HepG2 (cell line): Measurements from ENCODE around the gene ABHD15. TPM values are rescaled to one million over a fixed set of nuclear protein-coding genes. Genes with fewer than 3 reads are reported as not detected.

Source experiments
- ARID4A ChIP-seq: sonication (generic); formaldehyde crosslinking; IDR thresholded peaks from 2 replicates; pipeline ENCODE4 v1.5.0; 2020; ENCODE audit warnings: mild to moderate bottlenecking, missing genetic modification reagents, borderline replicate concordance
- ATF6 ChIP-seq: sonication (generic); formaldehyde crosslinking; conservative IDR thresholded peaks from 2 replicates; pipeline ENCODE4 v1.4.0; 2020; ENCODE audit warnings: missing genetic modification reagents
- CENPX ChIP-seq: sonication (generic); formaldehyde crosslinking; IDR thresholded peaks from 2 replicates; pipeline ENCODE4 v1.9.0; 2021; ENCODE audit warnings: mild to moderate bottlenecking, missing genetic modification reagents, moderate library complexity
- CHD4 ChIP-seq: fragments of 200-600 bp; sonication (generic); IDR thresholded peaks from 2 replicates; pipeline ENCODE4 v1.7.0; 2017; ENCODE audit warnings: mild to moderate bottlenecking, low read length, borderline replicate concordance
- FLYWCH1 ChIP-seq: sonication (generic); formaldehyde crosslinking; IDR thresholded peaks from 2 replicates; pipeline ENCODE4 v1.8.1; 2023; ENCODE audit warnings: mild to moderate bottlenecking, missing genetic modification reagents
- NFIB ChIP-seq: sonication (generic); formaldehyde crosslinking; IDR thresholded peaks from 2 replicates; pipeline ENCODE4 v1.9.0; 2021; ENCODE audit warnings: missing genetic modification reagents, mild to moderate bottlenecking, borderline replicate concordance
- PPARG ChIP-seq: conservative IDR thresholded peaks from 2 replicates; pipeline ENCODE4 v1.6.1; 2016; ENCODE audit warnings: missing biosample characterization, missing genetic modification reagents
- REPIN1 ChIP-seq: sonication (generic); formaldehyde crosslinking; IDR thresholded peaks from 2 replicates; pipeline ENCODE4 v1.8.0; 2022; ENCODE audit warnings: missing genetic modification reagents, low read depth, mild to moderate bottlenecking, borderline replicate concordance
- SMAD9 ChIP-seq: sonication (generic); formaldehyde crosslinking; IDR thresholded peaks from 2 replicates; pipeline ENCODE4 v1.5.1; 2020; ENCODE audit warnings: mild to moderate bottlenecking, missing genetic modification reagents
- SP1 ChIP-seq, 2 experiments: fragments of 450-650 bp in 1 of 2; sonication (generic) in 1 of 2; formaldehyde crosslinking in 1 of 2; IDR thresholded peaks; 2 replicates each; pipeline versions ENCODE4 v1.4.0 to v1.6.1; 2016 to 2020; ENCODE audit warnings: missing genetic modification reagents in 1 of 2
- TBX3 ChIP-seq: fragments of 450-650 bp; IDR thresholded peaks from 2 replicates; pipeline ENCODE4 v1.6.1; 2017; ENCODE audit warnings: antibody characterized with exemption, mild to moderate bottlenecking, inconsistent platforms, borderline replicate concordance
- ZBTB42 ChIP-seq: sonication (generic); formaldehyde crosslinking; IDR thresholded peaks from 2 replicates; pipeline ENCODE4 v1.5.0; 2020; ENCODE audit warnings: mild to moderate bottlenecking, missing genetic modification reagents
- ZMAT3 ChIP-seq: sonication (generic); formaldehyde crosslinking; conservative IDR thresholded peaks from 2 replicates; pipeline ENCODE4 v1.7.0; 2021; ENCODE audit warnings: missing genetic modification reagents
- polyA plus RNA-seq, 8 experiments: library from polyadenylated mRNA; depleted of rRNA in 3 of 8; stranded (reverse) in 7 of 8; unstranded in 1 of 8; fragments of >200 nt; fragmentation: Illumina TruSeq in 4 of 8; extraction: Trizol in 4 of 8; gene quantifications; 2 replicates each; pipeline versions ENCODE4 v1.2.1 to v1.2.3, GENCODE V29; 2011 to 2016; ENCODE audit warnings: low read depth in 4 of 8, missing spikeins in 1 of 8, mixed read lengths in 1 of 8; ENCODE audit not compliant: insufficient read depth in 1 of 8
- total RNA-seq, 5 experiments: library from RNA; depleted of rRNA; stranded (reverse); fragments of >200 nt; fragmentation: Illumina TruSeq; extraction: Trizol; gene quantifications; 2 replicates each; pipeline ENCODE4 v1.2.3, GENCODE V29; 2016; ENCODE audit warnings: low read depth in 1 of 5
- TF ChIP-seq, protein P1 (sequence below): IDR thresholded peaks from 2 replicates; pipeline ENCODE4 v1.6.1; 2016; ENCODE audit warnings: missing compliant biosample characterization, missing genetic modification reagents, borderline replicate concordance
- TF ChIP-seq, protein P2 (sequence below): sonication (generic); formaldehyde crosslinking; IDR thresholded peaks from 2 replicates; pipeline ENCODE4 v1.4.0; 2020; ENCODE audit warnings: missing genetic modification reagents, borderline replicate concordance

ABHD15 gene
- total and polyA plus RNA-seq, 2 of the 13 experiments (the other 11 are each of a cell fraction or from before 2014, with no cell fraction given), result 2.4 to 7.7 TPM

- TF ChIP-seq, protein P1, sequence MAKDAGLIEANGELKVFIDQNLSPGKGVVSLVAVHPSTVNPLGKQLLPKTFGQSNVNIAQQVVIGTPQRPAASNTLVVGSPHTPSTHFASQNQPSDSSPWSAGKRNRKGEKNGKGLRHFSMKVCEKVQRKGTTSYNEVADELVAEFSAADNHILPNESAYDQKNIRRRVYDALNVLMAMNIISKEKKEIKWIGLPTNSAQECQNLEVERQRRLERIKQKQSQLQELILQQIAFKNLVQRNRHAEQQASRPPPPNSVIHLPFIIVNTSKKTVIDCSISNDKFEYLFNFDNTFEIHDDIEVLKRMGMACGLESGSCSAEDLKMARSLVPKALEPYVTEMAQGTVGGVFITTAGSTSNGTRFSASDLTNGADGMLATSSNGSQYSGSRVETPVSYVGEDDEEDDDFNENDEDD (CRISPR knock-in tag), result peak; percentile 68; the same call in 1 of the 2 replicates
- TF ChIP-seq, protein P2, sequence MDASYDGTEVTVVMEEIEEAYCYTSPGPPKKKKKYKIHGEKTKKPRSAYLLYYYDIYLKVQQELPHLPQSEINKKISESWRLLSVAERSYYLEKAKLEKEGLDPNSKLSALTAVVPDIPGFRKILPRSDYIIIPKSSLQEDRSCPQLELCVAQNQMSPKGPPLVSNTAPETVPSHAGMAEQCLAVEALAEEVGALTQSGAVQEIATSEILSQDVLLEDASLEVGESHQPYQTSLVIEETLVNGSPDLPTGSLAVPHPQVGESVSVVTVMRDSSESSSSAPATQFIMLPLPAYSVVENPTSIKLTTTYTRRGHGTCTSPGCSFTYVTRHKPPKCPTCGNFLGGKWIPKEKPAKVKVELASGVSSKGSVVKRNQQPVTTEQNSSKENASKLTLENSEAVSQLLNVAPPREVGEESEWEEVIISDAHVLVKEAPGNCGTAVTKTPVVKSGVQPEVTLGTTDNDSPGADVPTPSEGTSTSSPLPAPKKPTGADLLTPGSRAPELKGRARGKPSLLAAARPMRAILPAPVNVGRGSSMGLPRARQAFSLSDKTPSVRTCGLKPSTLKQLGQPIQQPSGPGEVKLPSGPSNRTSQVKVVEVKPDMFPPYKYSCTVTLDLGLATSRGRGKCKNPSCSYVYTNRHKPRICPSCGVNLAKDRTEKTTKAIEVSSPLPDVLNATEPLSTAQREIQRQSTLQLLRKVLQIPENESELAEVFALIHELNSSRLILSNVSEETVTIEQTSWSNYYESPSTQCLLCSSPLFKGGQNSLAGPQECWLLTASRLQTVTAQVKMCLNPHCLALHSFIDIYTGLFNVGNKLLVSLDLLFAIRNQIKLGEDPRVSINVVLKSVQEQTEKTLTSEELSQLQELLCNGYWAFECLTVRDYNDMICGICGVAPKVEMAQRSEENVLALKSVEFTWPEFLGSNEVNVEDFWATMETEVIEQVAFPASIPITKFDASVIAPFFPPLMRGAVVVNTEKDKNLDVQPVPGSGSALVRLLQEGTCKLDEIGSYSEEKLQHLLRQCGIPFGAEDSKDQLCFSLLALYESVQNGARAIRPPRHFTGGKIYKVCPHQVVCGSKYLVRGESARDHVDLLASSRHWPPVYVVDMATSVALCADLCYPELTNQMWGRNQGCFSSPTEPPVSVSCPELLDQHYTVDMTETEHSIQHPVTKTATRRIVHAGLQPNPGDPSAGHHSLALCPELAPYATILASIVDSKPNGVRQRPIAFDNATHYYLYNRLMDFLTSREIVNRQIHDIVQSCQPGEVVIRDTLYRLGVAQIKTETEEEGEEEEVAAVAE (CRISPR knock-in tag), result no peak
- no peak for TF ChIP-seq ATF6 (CRISPR knock-in tag)
- no peak for TF ChIP-seq TBX3
- TF ChIP-seq CENPX (CRISPR knock-in tag), result no peak
- no peak for TF ChIP-seq CHD4
- peak; percentile 84 for TF ChIP-seq ZMAT3 (CRISPR knock-in tag)
- no peak for TF ChIP-seq NFIB (CRISPR knock-in tag)
- no peak for TF ChIP-seq SMAD9 (CRISPR knock-in tag)
- TF ChIP-seq PPARG, result no peak
- TF ChIP-seq SP1 (IDR thresholded peaks at IDR 0.05), result no peak
- TF ChIP-seq SP1 (CRISPR knock-in tag; IDR thresholded peaks at IDR 0.05), result peak; percentile 28; the same call in 1 of the 2 replicates
- no peak for TF ChIP-seq ZBTB42 (CRISPR knock-in tag)
- TF ChIP-seq FLYWCH1 (CRISPR knock-in tag), result no peak
- TF ChIP-seq REPIN1 (CRISPR knock-in tag), result no peak
- no peak; the same call in 1 of the 2 replicates for TF ChIP-seq ARID4A (CRISPR knock-in tag)
Measured at GRCh38 chr17:29615492-29616299, 48.9 kb upstream of the ABHD15 start (continued).
